HL-60 (cell line): Measurements from ENCODE around the gene CYP3A4.
"Not testable (repeated sequence)": the region's sequence is repeated elsewhere in the genome, so short reads cannot be mapped to it uniquely, and the experiment has no call there.

Experiments used
- DNase-seq, 2 experiments: peaks; one replicate each; pipeline ENCODE4 v3.0.0-alpha.2; 2010 to 2020; ENCODE audit warnings: low read depth in 1 of 2, low spot score in 1 of 2
- H3K27ac ChIP-seq: fragments of 250-450 bp; sonication (Bioruptor Pico); replicated peaks from 2 replicates; pipeline ENCODE4 v1.5.1; 2020; ENCODE audit warnings: mild to moderate bottlenecking, moderate library complexity
- H3K27me3 ChIP-seq: fragments of 250-450 bp; sonication (Bioruptor Pico); 2 replicates; pipeline ENCODE4 v1.5.1; 2021; ENCODE audit warnings: mild to moderate bottlenecking, moderate library complexity; ENCODE audit not compliant: insufficient read depth, poor library complexity, severe bottlenecking
- H3K4me3 ChIP-seq: replicated peaks from 2 replicates; pipeline ENCODE4 v1.5.1; 2011; ENCODE audit warnings: mild to moderate bottlenecking, control low read depth, low read length; ENCODE audit not compliant: insufficient read depth
- GABPA ChIP-seq: IDR thresholded peaks from 2 replicates; pipeline ENCODE4 v1.6.1; 2012; ENCODE audit warnings: low read depth
- POLR2AphosphoS5 ChIP-seq: IDR thresholded peaks from 2 replicates; pipeline ENCODE4 v1.6.1; 2012; ENCODE audit warnings: low read depth
- SPI1 ChIP-seq: IDR thresholded peaks from 2 replicates; pipeline ENCODE4 v1.6.1; 2012; ENCODE audit warnings: low read depth, mild to moderate bottlenecking, borderline replicate concordance
- TF ChIP-seq, protein P1 (sequence below): IDR thresholded peaks from one replicate; pipeline ENCODE4 v1.5.1; 2011; ENCODE audit warnings: low read length, control low read depth, inconsistent platforms; ENCODE audit not compliant: insufficient read depth
- TF ChIP-seq, protein P2 (sequence below): IDR thresholded peaks from 2 replicates; pipeline ENCODE4 v1.6.1; 2012; ENCODE audit warnings: low read depth; ENCODE audit not compliant: insufficient replicate concordance

Gene CYP3A4

DNA sequence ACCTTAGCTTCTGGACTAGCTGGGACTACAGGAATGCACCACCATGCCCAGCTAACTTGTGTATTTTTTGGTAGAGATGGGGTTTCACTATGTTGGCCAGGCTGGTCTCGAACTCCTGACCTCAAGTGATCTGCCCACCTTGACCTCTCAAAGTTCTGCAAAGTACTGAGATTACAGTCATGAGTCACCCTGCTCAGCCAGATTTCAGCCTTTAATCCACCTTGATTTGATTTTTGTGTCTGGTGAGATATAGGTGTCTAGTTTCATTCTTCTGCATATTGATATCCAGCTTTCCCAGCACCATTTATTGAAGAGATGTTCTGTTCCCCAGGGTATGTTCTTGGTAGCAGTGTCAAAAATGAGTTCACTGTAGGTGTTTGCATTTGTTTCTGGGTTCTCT lies 28.9 kb downstream of the CYP3A4 start:
- no peak overlapping the region for H3K27ac ChIP-seq
- H3K4me3 ChIP-seq: no peak overlapping the region
- no peak for DNase-seq
- TF ChIP-seq, protein P1, sequence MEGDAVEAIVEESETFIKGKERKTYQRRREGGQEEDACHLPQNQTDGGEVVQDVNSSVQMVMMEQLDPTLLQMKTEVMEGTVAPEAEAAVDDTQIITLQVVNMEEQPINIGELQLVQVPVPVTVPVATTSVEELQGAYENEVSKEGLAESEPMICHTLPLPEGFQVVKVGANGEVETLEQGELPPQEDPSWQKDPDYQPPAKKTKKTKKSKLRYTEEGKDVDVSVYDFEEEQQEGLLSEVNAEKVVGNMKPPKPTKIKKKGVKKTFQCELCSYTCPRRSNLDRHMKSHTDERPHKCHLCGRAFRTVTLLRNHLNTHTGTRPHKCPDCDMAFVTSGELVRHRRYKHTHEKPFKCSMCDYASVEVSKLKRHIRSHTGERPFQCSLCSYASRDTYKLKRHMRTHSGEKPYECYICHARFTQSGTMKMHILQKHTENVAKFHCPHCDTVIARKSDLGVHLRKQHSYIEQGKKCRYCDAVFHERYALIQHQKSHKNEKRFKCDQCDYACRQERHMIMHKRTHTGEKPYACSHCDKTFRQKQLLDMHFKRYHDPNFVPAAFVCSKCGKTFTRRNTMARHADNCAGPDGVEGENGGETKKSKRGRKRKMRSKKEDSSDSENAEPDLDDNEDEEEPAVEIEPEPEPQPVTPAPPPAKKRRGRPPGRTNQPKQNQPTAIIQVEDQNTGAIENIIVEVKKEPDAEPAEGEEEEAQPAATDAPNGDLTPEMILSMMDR: no peak
- TF ChIP-seq GABPA: no peak
- no peak for TF ChIP-seq SPI1
- no peak for TF ChIP-seq POLR2AphosphoS5
- TF ChIP-seq, protein P2, sequence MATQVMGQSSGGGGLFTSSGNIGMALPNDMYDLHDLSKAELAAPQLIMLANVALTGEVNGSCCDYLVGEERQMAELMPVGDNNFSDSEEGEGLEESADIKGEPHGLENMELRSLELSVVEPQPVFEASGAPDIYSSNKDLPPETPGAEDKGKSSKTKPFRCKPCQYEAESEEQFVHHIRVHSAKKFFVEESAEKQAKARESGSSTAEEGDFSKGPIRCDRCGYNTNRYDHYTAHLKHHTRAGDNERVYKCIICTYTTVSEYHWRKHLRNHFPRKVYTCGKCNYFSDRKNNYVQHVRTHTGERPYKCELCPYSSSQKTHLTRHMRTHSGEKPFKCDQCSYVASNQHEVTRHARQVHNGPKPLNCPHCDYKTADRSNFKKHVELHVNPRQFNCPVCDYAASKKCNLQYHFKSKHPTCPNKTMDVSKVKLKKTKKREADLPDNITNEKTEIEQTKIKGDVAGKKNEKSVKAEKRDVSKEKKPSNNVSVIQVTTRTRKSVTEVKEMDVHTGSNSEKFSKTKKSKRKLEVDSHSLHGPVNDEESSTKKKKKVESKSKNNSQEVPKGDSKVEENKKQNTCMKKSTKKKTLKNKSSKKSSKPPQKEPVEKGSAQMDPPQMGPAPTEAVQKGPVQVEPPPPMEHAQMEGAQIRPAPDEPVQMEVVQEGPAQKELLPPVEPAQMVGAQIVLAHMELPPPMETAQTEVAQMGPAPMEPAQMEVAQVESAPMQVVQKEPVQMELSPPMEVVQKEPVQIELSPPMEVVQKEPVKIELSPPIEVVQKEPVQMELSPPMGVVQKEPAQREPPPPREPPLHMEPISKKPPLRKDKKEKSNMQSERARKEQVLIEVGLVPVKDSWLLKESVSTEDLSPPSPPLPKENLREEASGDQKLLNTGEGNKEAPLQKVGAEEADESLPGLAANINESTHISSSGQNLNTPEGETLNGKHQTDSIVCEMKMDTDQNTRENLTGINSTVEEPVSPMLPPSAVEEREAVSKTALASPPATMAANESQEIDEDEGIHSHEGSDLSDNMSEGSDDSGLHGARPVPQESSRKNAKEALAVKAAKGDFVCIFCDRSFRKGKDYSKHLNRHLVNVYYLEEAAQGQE: no peak
- H3K27me3 ChIP-seq: peaks cover 13% of the 10 kb centered on the region

DNA sequence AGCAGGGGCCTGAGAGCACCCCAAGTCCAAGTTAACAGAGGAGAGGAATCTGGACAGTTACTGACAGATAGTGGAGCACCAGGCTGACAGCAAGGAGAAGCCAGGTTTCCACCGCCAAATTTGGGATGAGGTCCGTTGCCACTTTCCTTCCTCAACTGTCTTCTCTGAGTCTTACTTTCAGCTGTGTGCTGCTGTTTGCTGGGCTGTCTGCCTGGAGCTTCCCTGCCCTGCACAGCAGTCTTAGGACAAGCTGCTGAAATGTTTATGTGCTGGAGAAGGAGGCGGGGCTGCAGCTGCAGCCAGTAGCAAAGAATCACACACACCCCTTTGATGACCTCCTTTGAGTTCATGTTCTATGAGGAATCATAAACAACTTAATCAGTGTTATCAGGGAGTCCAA lies 31.6 kb downstream of the CYP3A4 start:
- DNase-seq: no peak
- no peak for TF ChIP-seq GABPA
- TF ChIP-seq SPI1: no peak
- TF ChIP-seq, protein P2: no peak
- TF ChIP-seq POLR2AphosphoS5: no peak
- TF ChIP-seq, protein P1: no peak
- no peak overlapping the region for H3K27ac ChIP-seq
- H3K27me3 ChIP-seq: peaks cover 15% of the 10 kb centered on the region
- H3K4me3 ChIP-seq: no peak overlapping the region

DNA sequence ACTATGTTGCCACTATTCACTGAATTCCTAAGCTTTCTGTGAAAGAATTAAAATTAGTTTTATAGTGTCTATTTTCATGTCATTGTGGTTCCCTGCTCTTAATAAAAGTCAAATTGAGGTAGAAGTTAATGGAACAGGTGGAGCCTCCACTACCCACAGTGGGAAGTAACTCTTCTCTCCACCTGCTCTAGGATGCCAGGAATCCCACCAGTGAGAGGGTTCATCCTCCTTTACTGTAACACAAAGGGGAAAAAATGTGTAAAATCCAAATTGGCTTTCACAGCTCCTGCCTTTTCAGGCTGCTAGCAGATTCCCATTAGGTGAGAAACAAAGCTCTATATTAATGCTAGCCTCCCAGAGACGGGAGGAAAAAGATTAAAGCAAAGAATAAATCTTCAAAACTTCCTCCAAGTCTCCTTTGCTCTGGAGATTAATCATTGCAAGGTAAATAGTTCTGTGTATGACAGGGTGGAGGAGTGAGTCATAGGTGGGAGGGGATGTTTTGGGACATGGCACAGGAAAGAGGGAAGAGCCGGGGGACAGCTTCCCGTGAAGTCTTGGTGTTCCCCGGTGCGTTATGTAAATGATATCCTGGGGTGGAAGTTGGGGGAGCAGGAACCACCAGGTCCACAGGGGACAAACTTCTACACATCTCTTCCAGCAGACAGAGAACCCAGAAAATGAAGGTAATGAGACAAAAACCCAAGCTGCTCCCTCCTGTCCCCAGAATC lies 32.5 kb downstream of the CYP3A4 start:
- not testable (repeated sequence) for H3K4me3 ChIP-seq, DNase-seq, H3K27ac ChIP-seq
- H3K27me3 ChIP-seq: peaks cover 14% of the 10 kb centered on the region

DNA sequence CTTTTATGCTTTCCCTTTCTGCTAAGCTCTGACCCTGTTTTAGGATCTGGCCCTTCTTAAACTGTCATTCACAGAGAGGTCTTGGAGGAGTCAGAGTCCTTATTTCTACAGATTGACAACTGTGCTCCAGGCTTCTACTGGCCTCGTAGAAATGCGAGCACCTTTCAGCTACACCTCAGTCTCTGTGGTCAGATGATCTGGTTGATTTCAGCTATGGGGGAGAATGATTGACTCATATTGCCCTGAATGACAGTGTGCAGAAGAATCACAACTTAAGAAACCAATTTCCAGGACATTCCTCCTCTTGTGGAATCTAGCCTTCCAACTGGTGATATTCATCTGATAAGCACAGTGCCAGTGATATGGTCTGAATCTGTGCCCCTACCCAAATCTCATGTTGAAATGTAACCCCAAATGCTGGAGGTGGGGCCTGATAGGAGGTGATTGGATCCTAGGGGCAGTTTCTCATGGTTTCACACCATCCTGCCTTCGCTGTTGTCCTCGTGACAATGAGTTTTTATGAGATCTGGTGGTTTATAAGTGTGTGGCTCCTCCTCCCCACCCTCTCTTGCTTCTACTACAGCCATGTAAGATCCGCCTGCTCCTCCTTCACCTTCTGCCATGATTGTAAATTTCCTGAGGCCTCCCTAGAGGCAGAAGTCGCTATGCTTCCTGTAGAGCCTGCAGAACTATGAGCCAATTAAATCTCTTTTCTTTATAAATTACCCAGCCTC lies 35.0 kb downstream of the CYP3A4 start:
- DNase-seq: no peak
- Histone ChIP-seq H3K27me3 (peaks cover 14% of the 10 kb centered on the region), H3K27ac (no peak overlapping the region), H3K4me3 (no peak overlapping the region)
- TF ChIP-seq POLR2AphosphoS5 (no peak), GABPA (no peak), SPI1 (no peak)

DNA sequence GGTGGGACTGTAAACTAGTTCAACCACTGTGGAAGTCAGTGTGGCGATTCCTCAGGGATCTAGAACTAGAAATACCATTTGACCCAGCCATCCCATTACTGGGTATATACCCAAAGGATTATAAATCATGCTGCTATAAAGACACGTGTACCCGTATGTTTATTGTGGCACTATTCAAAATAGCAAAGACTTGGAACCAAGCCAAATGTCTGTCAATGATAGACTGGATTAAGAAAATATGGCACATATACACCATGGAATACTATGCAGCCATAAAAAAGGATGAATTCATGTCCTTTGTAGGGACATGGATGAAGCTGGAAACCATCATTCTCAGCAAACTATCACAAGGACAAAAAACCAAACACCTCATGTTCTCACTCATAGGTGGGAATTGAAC lies 37.1 kb downstream of the CYP3A4 start:
- not testable (repeated sequence) for H3K27ac ChIP-seq, DNase-seq, H3K27me3 ChIP-seq, H3K4me3 ChIP-seq
